IPS DF 6.9 (cell line): Measurements from ENCODE around the gene ABHD18.
"Not testable (repeated sequence)": the region's sequence is repeated elsewhere in the genome, so short reads cannot be mapped to it uniquely, and the experiment has no call there.

Source experiments
- DNase-seq: peaks from one replicate; pipeline ENCODE4 v3.0.0-alpha.2; 2013; ENCODE audit warnings: low read depth, low spot score
- H3K27ac ChIP-seq: one replicate; pipeline ENCODE4 v1.5.1; 2013; ENCODE audit warnings: low read length, control low read depth
- H3K27me3 ChIP-seq: 2 replicates; pipeline ENCODE4 v1.6.1; 2013; ENCODE audit warnings: mild to moderate bottlenecking, low read length; ENCODE audit not compliant: control insufficient read depth, insufficient read depth
- H3K36me3 ChIP-seq: 2 replicates; pipeline ENCODE4 v1.6.1; 2013; ENCODE audit warnings: low read length; ENCODE audit not compliant: control insufficient read depth, insufficient read depth
- H3K4me1 ChIP-seq: 2 replicates; pipeline ENCODE4 v1.6.1; 2013; ENCODE audit warnings: low read length; ENCODE audit not compliant: control insufficient read depth, insufficient read depth
- H3K4me3 ChIP-seq: 2 replicates; pipeline ENCODE4 v1.5.1; 2013; ENCODE audit warnings: mild to moderate bottlenecking, low read length
- H3K9me3 ChIP-seq: 2 replicates; pipeline ENCODE4 v1.6.1; 2013; ENCODE audit warnings: low read length, inconsistent platforms; ENCODE audit not compliant: control insufficient read depth, insufficient read depth
- WGBS: extraction: QIAGEN DNeasy Blood & Tissue Kit; methylation state at CpG from one replicate; pipeline ENCODE4 v1.1.7; 2013; ENCODE audit warnings: mixed read lengths, missing lambda C conversion rate; ENCODE audit not compliant: insufficient read length, insufficient coverage; 5-methylcytosine and 5-hydroxymethylcytosine counted together

Gene ABHD18

DNA sequence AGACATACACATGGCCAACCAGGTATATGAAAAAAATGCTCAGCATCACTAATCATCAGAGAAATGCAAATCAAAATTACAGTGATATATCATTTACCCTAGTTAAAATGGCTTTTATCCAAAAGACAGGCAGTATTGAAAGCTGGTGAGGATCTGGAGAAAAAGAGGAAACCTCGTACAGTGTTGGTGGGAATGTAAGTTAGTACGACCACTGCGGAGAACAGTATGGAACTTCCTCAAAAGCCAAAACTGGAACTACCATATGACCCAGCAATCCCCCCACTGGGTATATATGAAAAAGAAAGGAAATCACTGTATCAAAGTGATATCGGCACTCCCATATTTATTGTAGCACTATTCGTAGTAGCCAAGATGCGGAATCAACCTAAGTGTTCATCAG lies 23.4 kb downstream of the ABHD18 start:
- Histone ChIP-seq H3K27me3 (no peaks in the 10 kb centered on the region), H3K36me3 (no peaks in the 10 kb centered on the region), H3K27ac (no peak overlapping the region), H3K4me3 (no peak overlapping the region), H3K4me1 (no peaks in the 10 kb centered on the region), H3K9me3 (no peaks in the 10 kb centered on the region)
- no CpG with 5 or more reads among the region's 6 CpGs for WGBS
- DNase-seq = no peak

DNA sequence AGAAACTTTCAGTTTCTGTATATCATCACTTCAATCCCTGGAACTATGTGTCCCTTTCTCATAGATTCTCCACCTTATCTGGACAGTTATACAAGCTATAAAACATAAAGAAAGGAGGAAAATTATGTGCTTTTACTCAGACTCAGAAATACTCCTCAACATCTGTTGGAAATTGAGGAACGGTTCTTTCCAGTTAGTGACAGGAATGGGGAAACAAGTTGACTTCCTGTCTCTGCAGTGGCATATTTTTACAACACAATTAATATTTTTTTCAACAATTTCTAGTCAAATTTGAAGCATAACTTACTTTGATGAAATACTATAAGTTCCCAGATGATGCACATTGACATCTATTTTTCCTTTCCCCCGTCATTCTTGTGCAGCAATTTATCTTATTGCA lies 27.9 kb downstream of the ABHD18 start:
- no CpG with 5 or more reads among the region's 2 CpGs for WGBS
- Histone ChIP-seq H3K4me1 (no peaks in the 10 kb centered on the region), H3K27me3 (no peaks in the 10 kb centered on the region), H3K36me3 (no peaks in the 10 kb centered on the region), H3K9me3 (no peaks in the 10 kb centered on the region), H3K4me3 (no peak overlapping the region), H3K27ac (no peak overlapping the region)
- no peak for DNase-seq

DNA sequence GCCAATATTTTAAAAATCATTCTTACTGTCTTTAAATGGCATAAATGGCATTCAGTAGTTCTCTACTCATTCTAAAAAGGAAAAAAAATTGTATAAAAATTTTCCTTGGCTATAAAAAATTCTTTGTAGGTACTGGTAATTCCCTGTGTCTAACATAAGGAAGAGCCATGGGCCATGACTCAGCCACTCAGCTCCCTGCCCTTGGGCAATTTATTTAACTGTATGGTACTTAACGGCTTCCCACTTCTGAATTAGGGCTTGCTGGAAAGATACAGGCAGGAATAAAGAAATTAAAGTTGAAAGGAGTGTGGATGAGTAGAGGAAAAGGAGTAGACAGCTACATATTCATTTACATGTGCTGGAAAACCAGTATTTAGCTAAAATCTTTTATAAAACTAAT lies 30.6 kb downstream of the ABHD18 start:
- no peak overlapping the region for H3K27ac ChIP-seq
- H3K4me3 ChIP-seq = no peak overlapping the region
- no peaks in the 10 kb centered on the region for H3K9me3 ChIP-seq
- H3K36me3 ChIP-seq = no peaks in the 10 kb centered on the region
- no peak for DNase-seq
- no peaks in the 10 kb centered on the region for H3K4me1 ChIP-seq
- WGBS = no CpG with 5 or more reads among the region's 1 CpG
- no peaks in the 10 kb centered on the region for H3K27me3 ChIP-seq

- WGBS = no CpG with 5 or more reads among the region's 6 CpGs
- H3K4me1 ChIP-seq, H3K27ac ChIP-seq: not testable (repeated sequence)
These were observed 31.3 kb downstream of the ABHD18 start for GRCh38 chr4:127996521-127996920.

DNA sequence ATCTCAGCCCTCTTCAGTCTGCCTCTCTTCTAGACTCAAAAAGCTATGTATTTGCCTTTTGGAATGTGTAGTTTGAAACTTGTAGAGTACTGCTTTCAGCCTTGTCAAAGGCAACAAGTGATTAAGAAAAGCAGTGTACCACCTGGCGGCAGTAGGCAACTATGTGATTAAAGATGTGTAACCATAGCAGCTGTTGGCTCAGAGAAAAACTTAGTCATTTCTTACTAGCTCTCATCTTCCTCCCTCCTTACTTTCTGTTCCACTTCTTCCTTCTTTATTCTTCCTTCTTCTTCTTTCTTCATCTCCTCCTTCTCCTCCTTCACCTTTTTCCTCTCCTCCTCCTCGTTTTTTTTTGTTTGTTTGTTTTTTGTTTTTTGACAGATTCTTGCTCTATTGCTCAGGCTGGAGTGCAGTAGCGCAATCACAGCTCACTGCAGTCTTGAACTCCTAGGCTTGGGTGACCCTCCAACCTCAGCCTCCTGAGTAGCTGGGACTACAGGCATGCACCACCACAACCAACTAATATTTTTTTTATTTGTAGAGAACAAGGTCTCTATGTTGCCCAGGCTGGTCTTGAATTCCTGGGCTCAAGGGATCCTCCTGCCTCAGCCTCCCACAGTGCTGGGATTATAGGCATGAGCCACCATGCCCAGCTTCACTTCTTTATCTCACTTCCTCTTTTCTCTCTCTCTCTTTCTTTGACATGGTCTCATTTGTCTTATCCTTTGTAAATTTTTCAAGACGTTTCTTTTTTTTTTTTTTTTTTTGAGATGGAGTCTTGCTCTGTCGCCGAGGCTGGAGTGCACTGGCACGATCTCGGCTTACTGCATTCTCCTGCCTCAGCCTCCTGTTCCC lies 32.6 kb downstream of the ABHD18 start:
- H3K4me1 ChIP-seq = no peaks in the 10 kb centered on the region
- no peaks in the 10 kb centered on the region for H3K27me3 ChIP-seq
- H3K36me3 ChIP-seq = no peaks in the 10 kb centered on the region
- H3K9me3 ChIP-seq = no peaks in the 10 kb centered on the region
- H3K4me3 ChIP-seq = no peak overlapping the region
- DNase-seq = no peak
- WGBS = 100% methylated on average over 1 of the region's 8 CpGs
- H3K27ac ChIP-seq = no peak overlapping the region

More at GRCh38 chr4:127996521-127996920, 31.3 kb downstream of the ABHD18 start:
- not testable (repeated sequence) for DNase-seq, H3K9me3 ChIP-seq, H3K36me3 ChIP-seq, H3K27me3 ChIP-seq, H3K4me3 ChIP-seq

- Histone ChIP-seq H3K4me1 (no peaks in the 10 kb centered on the region), H3K4me3 (no peak overlapping the region), H3K36me3 (no peaks in the 10 kb centered on the region), H3K27me3 (no peaks in the 10 kb centered on the region), H3K27ac (no peak overlapping the region), H3K9me3 (no peaks in the 10 kb centered on the region)
- 100% methylated on average over 1 of the region's 5 CpGs for WGBS
- no peak for DNase-seq
These were observed 41.4 kb downstream of the ABHD18 start for GRCh38 chr4:128006592-128006991.

- H3K4me1 ChIP-seq = no peaks in the 10 kb centered on the region
- no peak overlapping the region for H3K4me3 ChIP-seq
- no peak overlapping the region for H3K27ac ChIP-seq
- DNase-seq = no peak
- no peaks in the 10 kb centered on the region for H3K36me3 ChIP-seq
- no peaks in the 10 kb centered on the region for H3K27me3 ChIP-seq
- H3K9me3 ChIP-seq = no peaks in the 10 kb centered on the region
- no CpG with 5 or more reads among the region's 3 CpGs for WGBS
These were observed 44.2 kb downstream of the ABHD18 start for GRCh38 chr4:128009428-128009827.

DNA sequence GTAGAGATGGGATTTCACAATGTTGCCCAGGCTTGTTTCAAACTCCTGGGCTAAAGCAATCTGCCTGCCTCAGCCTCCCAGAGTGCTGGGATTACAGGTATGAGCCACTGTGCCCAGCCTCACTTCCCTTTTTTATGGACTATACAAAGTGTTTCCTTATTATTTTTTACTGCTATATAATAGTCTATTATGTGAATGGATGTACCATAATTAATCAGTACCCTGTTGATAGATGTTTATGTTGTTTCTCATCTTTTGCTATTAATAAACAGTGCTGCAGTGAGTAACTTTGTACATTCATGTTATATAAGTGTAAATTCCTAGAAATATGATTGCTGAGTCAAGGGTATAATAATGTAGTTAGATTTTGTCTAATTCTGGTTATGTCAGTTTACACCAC lies 60.1 kb downstream of the ABHD18 start:
- no peaks in the 10 kb centered on the region for H3K9me3 ChIP-seq
- no peak overlapping the region for H3K27ac ChIP-seq
- DNase-seq = no peak
- no peaks in the 10 kb centered on the region for H3K4me1 ChIP-seq
- H3K27me3 ChIP-seq = no peaks in the 10 kb centered on the region
- H3K36me3 ChIP-seq = 0 out of 2 replicates have a peak, but pooled peaks cover 3% of the 10 kb centered on the region
- H3K4me3 ChIP-seq = no peak overlapping the region

DNA sequence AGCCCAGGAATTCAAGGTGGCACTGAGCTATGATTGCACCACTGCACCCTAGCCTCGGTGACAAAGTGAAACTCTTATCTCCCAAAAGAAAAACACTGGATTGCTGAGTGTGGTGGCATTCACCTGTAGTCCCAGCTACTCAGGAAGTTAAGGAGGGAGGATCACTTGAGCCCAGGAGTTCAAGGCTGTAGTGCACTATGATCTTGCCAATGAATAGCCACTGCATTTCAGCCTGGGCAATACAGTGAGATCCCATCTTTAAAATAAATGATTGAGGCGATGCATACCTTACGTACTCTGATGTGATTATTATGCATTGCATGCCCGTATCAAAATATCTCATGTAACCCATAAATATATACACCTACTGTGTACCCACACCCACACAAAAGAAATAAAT lies 64.7 kb downstream of the ABHD18 start:
- Histone ChIP-seq H3K27me3 (no peaks in the 10 kb centered on the region), H3K36me3 (0 out of 2 replicates have a peak, but pooled peaks cover 3% of the 10 kb centered on the region)

DNA sequence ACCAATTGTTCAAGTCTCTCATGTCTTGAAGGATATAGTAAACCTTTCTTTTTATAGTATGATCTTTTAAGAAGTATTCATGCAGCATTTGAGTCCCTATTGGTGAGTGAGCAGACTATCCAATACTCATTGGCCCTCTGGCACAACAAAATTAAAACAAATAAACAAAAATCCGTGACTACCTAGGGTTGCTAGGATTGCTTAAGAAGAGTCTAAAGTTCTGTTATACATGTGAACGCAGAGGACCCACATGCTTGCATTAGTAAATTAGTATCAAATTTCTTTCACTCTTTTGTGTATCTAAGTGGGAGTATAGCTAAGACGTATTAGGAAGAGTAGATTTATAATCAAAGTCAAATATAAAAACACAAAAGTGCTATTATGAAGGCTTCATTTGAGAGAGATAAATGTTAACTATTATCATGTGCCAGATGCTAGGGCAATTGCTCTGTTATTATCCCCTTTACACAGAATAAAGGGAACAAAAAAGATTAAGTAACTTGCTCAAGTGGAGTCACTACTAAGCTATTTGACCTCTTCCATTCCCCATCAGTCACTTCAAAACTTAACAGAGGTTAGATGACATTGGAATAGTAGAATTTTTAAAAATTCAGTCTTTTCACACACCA lies 66.7 kb downstream of the ABHD18 start:
- no peaks in the 10 kb centered on the region for H3K4me1 ChIP-seq
- no CpG with 5 or more reads among the region's 3 CpGs for WGBS
- 0 out of 2 replicates have a peak, but pooled peaks cover 3% of the 10 kb centered on the region for H3K36me3 ChIP-seq
- H3K27me3 ChIP-seq = no peaks in the 10 kb centered on the region
- H3K27ac ChIP-seq = no peak overlapping the region
- H3K9me3 ChIP-seq = no peaks in the 10 kb centered on the region
- H3K4me3 ChIP-seq = no peak overlapping the region
- no peak for DNase-seq

More for the DNA sequence above, 64.7 kb downstream of the ABHD18 start:
- H3K4me1 ChIP-seq = no peaks in the 10 kb centered on the region
- no peak for DNase-seq
- no CpG with 5 or more reads among the region's 4 CpGs for WGBS
- H3K9me3 ChIP-seq = no peaks in the 10 kb centered on the region
- H3K4me3 ChIP-seq = no peak overlapping the region
- no peak overlapping the region for H3K27ac ChIP-seq
